BJ (cell line): ENCODE measurements around the gene ANK2. TPM values are rescaled to one million over a fixed set of nuclear protein-coding genes. Genes with fewer than 3 reads are reported as not detected.

Experiments used
- CTCF ChIA-PET: fragments of 350-600 bp; formaldehyde crosslinking; extraction: SDS; loops from one replicate; lab custom pipeline; 2021; ENCODE audit warnings: antibody characterized with exemption, inconsistent platforms; lab: Yijun Ruan, JAX
- POLR2A ChIA-PET: fragments of 300-600 bp; sonication (Branson Sonifier 250); formaldehyde crosslinking; extraction: SDS; loops from one replicate; lab custom pipeline; 2021; ENCODE audit warnings: antibody characterized with exemption; lab: Charles Lee
- DNase-seq: peaks from one replicate; pipeline ENCODE4 v3.0.0-alpha.2; 2011; ENCODE audit warnings: low read depth
- H3K27me3 ChIP-seq: 2 replicates; pipeline ENCODE4 v1.6.0; 2011; ENCODE audit warnings: low read length; ENCODE audit not compliant: control insufficient read depth, insufficient read depth
- H3K36me3 ChIP-seq: 2 replicates; pipeline ENCODE4 v1.5.1; 2011; ENCODE audit warnings: low read length; ENCODE audit not compliant: control insufficient read depth, insufficient read depth
- H3K4me3 ChIP-seq: 2 replicates; pipeline ENCODE4 v1.5.1; 2011; ENCODE audit warnings: low read depth, mild to moderate bottlenecking, control low read depth, low read length
- polyA plus RNA-seq: library from polyadenylated mRNA; depleted of rRNA; stranded (reverse); fragments of >200 nt; gene quantifications from 2 replicates; pipeline ENCODE4 v1.2.3, GENCODE V29; 2011
- TF ChIP-seq, protein P1 (sequence below): IDR thresholded peaks from 2 replicates; pipeline ENCODE4 v1.5.1; 2011; ENCODE audit warnings: low read depth, mild to moderate bottlenecking, control low read depth, inconsistent platforms, low read length, moderate library complexity; ENCODE audit not compliant: insufficient read depth

The ANK2 gene
- polyA plus RNA-seq, 1 experiment: 2.3 TPM

GRCh38 chr4:113347245-113347644 lies 297.8 kb downstream of the ANK2 start:
- TF ChIP-seq, protein P1, sequence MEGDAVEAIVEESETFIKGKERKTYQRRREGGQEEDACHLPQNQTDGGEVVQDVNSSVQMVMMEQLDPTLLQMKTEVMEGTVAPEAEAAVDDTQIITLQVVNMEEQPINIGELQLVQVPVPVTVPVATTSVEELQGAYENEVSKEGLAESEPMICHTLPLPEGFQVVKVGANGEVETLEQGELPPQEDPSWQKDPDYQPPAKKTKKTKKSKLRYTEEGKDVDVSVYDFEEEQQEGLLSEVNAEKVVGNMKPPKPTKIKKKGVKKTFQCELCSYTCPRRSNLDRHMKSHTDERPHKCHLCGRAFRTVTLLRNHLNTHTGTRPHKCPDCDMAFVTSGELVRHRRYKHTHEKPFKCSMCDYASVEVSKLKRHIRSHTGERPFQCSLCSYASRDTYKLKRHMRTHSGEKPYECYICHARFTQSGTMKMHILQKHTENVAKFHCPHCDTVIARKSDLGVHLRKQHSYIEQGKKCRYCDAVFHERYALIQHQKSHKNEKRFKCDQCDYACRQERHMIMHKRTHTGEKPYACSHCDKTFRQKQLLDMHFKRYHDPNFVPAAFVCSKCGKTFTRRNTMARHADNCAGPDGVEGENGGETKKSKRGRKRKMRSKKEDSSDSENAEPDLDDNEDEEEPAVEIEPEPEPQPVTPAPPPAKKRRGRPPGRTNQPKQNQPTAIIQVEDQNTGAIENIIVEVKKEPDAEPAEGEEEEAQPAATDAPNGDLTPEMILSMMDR: no peak
- no peak for DNase-seq
- Histone ChIP-seq H3K4me3 (no peak overlapping the region), H3K36me3 (no peaks in the 10 kb centered on the region), H3K27me3 (no peaks in the 10 kb centered on the region)
- ChIA-PET POLR2A (no interaction called here), CTCF (interaction anchor here (0.6 to 1.2 kb wide), 2 partner anchors 10 to 321 kb away, joined by 3 to 5 read pairs; no protein-coding TSS in a partner anchor)

DNA sequence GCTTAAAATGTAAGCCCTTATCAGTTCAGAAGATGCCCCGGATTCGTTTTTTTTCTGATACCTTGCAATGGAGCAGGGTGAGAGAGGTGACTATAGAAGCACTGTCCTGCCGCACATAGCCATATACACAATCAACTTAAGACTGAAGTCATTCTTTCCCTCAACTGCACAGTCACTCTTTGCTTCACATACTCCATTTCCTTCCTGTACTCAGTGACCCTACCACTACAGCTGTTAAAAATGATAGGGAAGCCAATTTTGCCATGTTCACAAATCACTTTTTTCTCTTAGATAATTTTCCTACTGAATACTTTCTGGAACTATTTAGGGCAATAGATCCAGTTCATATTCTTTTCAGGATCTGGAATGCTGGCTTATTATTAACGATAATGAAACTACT lies 300.0 kb downstream of the ANK2 start:
- no peaks in the 10 kb centered on the region for H3K36me3 ChIP-seq
- no peak for DNase-seq
- ChIA-PET CTCF (no interaction called here), POLR2A (no interaction called here)
- H3K4me3 ChIP-seq: no peak overlapping the region
- TF ChIP-seq, protein P1: no peak
- H3K27me3 ChIP-seq: no peaks in the 10 kb centered on the region

GRCh38 chr4:113350576-113350975 lies 301.1 kb downstream of the ANK2 start:
- TF ChIP-seq, protein P1: no peak
- Histone ChIP-seq H3K27me3 (0 out of 2 replicates have a peak, but pooled peaks cover 2% of the 10 kb centered on the region), H3K36me3 (no peaks in the 10 kb centered on the region), H3K4me3 (no peak overlapping the region)
- ChIA-PET CTCF (no interaction called here), POLR2A (interaction anchor here (0.7 kb wide), 1 partner anchor 58 kb away, joined by 3 read pairs; no protein-coding TSS in a partner anchor)
- DNase-seq: no peak

DNA sequence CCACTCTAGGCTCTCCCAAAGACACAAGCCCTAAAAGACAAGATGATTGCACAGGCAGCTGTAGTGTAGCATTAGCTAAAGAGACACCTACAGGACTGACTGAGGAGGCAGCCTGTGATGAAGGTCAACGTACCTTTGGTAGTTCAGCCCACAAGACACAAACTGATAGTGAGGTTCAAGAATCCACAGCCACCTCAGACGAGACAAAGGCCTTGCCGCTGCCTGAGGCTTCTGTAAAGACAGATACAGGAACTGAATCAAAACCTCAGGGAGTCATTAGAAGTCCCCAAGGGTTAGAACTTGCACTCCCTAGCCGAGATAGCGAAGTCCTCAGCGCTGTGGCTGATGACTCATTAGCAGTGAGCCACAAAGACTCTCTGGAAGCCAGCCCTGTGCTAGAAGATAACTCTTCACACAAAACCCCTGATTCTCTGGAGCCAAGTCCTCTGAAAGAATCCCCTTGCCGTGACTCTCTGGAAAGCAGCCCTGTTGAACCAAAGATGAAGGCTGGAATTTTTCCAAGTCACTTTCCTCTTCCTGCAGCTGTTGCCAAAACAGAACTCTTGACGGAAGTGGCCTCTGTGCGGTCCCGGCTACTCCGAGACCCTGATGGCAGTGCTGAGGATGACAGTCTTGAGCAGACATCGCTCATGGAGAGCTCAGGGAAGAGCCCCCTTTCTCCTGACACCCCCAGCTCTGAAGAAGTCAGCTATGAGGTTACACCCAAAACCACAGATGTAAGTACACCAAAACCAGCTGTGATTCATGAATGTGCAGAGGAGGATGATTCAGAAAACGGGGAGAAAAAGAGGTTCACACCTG lies 306.3 kb downstream of the ANK2 start:
- 0 out of 2 replicates have a peak, but pooled peaks cover 2% of the 10 kb centered on the region for H3K27me3 ChIP-seq
- ChIA-PET CTCF (no interaction called here), POLR2A (no interaction called here)
- DNase-seq: no peak
- no peaks in the 10 kb centered on the region for H3K36me3 ChIP-seq
- no peak overlapping the region for H3K4me3 ChIP-seq
- TF ChIP-seq, protein P1: no peak

DNA sequence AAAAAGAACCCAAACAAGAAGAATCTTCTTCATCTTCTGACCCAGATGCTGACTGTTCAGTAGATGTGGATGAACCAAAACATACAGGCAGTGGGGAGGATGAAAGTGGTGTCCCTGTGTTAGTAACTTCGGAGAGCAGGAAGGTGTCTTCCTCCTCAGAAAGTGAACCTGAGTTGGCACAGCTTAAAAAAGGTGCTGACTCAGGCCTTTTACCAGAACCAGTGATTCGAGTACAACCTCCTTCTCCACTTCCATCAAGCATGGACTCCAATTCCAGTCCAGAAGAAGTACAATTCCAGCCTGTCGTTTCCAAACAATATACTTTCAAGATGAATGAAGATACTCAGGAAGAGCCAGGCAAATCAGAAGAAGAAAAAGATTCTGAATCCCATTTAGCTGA lies 307.0 kb downstream of the ANK2 start:
- no peak for DNase-seq
- 0 out of 2 replicates have a peak, but pooled peaks cover 2% of the 10 kb centered on the region for H3K27me3 ChIP-seq
- CTCF ChIA-PET: interaction anchor here (1.2 kb wide), 1 partner anchor 10 kb away, joined by 5 read pairs; no protein-coding TSS in a partner anchor
- TF ChIP-seq, protein P1: no peak
- POLR2A ChIA-PET: no interaction called here
- no peaks in the 10 kb centered on the region for H3K36me3 ChIP-seq
- no peak overlapping the region for H3K4me3 ChIP-seq
